HG03097 (cell line): ENCODE data around the gene IL19.

Source experiments
- ATAC-seq: cut with Tn5 transposase; IDR thresholded peaks from one replicate; pipeline ENCODE4 v1.9.1; 2021; ENCODE audit not compliant: unreplicated experiment, low FRiP score

The IL19 gene

DNA sequence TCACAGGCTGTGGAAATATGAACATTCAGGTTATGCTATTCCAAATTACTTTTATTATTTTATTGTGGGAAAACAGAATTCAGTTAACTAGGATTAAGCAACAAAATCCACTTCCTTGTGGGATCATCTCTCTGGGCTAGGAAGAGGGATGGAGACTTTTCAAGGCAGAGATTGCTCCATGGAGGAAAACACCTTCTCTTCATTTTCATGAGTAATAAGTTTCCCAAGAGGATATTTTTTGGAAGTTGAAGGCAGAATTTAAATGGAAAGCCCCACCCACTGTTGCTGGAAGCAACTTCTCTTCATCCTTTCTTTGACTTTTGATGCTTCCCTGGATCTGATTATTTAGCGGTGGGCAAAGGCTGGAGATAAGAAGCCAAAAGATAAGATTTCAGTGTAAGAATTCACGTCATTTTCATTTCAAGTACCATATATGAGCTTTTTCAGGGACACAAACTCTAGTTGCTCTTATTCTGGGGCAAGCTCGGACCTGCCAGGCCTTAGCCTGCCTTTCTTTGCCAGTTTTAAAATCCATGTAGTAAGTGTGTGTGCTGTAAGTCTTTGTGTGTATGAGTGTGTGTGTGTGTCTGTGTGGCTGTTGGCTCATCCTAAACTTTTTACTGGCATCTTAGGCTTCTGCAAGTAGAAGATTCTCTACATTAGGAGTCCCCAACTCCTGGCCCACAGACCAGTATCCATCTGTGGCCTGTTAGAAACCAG is 114.9 kb downstream of the IL19 start:
- no peak for ATAC-seq

DNA sequence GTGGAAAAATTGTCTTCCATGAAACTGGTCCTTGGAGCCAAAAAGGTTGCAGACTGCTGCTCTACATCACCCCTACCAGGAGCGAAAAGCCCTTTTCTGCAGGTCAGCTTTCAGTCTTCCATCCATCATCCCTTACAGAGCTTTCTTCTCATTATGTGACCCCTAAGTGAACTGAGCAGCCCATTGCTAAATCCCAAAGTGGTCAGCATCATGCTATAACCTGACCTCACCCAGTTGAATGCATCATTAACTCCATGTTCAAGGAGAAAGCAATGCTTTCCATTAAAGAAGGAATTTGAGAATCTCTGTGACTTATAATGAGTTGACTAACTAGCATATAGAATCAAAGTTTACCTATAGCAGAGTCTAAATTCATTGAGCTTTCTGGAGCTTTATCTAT is 116.3 kb downstream of the IL19 start:
- ATAC-seq: no peak

DNA sequence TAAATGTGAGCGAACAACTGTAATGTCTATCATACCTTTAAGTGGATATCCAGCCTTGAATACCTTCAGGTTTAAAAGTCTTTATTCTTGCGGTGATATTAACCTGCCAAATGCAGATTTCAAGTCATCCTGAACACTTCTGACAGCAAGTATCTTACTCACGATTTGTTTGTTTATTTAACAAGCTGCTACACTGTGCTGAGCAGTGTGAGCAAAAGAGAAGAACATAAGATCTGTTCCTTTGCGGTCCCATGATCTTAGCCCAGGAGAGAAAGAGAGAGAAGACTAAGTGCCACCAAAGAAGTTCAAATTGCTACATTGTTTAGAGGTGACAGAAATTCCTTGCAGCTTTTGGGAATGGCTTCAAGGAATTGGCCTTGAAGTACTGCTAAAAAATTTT is 117.1 kb downstream of the IL19 start:
- no peak for ATAC-seq

DNA sequence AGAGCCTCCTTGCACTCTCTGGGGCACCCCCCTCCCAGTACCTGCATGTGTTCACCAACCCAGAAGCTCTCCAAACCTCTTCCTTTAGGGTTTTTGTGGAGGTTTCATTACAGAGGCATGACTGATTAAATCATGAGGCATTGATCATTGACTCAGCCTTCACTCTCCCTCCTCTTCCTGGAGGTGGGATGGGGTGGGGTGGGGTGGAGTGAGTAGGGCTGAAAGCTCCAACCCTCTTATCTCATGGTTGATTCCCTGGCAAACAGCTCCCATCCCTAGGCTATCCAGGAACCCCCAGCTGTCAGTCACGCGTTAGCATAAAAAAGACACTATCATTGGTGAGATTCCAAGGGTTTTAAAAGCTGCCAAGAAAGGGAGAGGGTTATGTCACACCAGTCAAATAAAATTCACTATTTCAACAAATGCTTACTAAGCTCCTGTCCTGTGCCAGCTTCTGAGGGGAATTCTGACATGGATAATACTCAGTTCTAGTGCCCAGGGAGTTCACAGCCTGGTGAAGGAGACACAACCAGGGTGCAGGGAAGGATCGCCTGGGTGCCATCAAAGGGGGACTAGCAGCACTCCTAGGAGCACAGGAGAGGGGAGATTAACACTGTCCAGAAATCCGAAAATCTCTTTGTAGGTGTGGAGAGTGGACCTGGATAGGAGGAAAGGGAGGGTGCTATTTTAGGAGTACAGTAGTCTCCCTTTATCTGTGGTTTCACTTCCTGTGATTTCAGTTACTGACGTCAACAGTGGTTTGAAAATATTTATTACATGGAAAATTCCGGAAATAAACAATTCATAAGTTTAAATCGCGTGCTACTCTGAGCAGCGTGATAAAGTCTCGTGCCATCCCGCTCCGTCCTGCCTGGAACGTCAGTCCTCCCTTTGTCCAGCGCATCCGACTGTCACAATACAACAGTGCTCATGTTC is 119.8 kb downstream of the IL19 start:
- no peak for ATAC-seq

DNA sequence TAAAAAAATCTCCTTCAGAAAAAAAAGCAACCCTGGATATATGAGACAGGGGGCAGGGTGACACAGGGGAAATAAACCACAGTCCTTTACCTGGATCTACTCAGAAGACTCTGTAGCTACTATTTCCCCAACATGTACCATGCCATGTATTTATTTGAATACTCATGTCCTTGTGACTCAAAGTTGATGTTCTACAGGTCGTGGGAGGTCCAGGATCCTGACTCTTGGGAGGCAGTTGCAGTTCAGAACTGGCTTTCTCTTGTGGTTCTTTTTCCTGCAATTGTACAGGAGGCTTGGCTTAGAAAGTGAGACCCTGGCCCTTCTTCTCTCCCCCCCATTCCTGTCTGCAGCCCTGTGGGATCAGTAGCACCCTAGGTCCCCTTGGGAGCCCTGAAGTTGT is 120.8 kb downstream of the IL19 start:
- no peak for ATAC-seq
